Small intestine (tissue), 4 donors: ENCODE data around the gene RPS6KL1. TPM values are rescaled to one million over a fixed set of nuclear protein-coding genes. Genes with fewer than 3 reads are reported as not detected.

Experiments used
- polyA plus RNA-seq, 4 donors: library from polyadenylated mRNA; stranded (reverse) in 3 of 4; unstranded in 1 of 4; fragments of 200-250 nt in 3 of 4; fragments of 120-200 nt in 1 of 4; gene quantifications; one replicate each; pipeline versions ENCODE4 v1.2.1 to v1.2.3, GENCODE V29; 2013
- donor health status: healthy with polysubstance abuse.
- donor health status: Bipolar disorder and iron deficiency.
- donor health status: healthy.

The RPS6KL1 gene
- polyA plus RNA-seq, 4 donors = 1.8 to 3.5 (median 3.0) TPM

Other genes starting within 250 kb of the RPS6KL1 start
- gene AREL1, start 210.2 kb downstream of the RPS6KL1 start, polyA plus RNA-seq = 10 to 100 TPM in 3 of 4 donors, 1 to 10 TPM in 1; 8.4 to 20.4 (median 16.4) TPM
- gene FCF1, start 210.1 kb downstream of the RPS6KL1 start, polyA plus RNA-seq = 10 to 100 TPM; 11.9 to 40.0 (median 23.8) TPM
- 10 to 100 TPM in 3 of 4 donors, 1 to 10 TPM in 1; 5.1 to 50.5 (median 13.1) TPM for gene YLPM1, start 159.9 kb downstream of the RPS6KL1 start, polyA plus RNA-seq
- 1 to 10 TPM in 1 of 4 donors, not detected in 3; 1.1 TPM for gene PROX2, start 47.1 kb downstream of the RPS6KL1 start, polyA plus RNA-seq
- 100 to 1,000 TPM in 2 of 4 donors, 10 to 100 TPM in 2; 94.2 to 110 (median 97.8) TPM for gene DLST, start 41.3 kb downstream of the RPS6KL1 start, polyA plus RNA-seq
- gene PGF, start 32.3 kb upstream of the RPS6KL1 start, polyA plus RNA-seq = 10 to 100 TPM in 2 of 4 donors, 1 to 10 TPM in 2; 1.6 to 14.0 (median 6.9) TPM
- 10 to 100 TPM; 36.2 to 50.8 (median 44.8) TPM for gene EIF2B2, start 79.7 kb upstream of the RPS6KL1 start, polyA plus RNA-seq
- gene MLH3, start 128.2 kb upstream of the RPS6KL1 start, polyA plus RNA-seq = 10 to 100 TPM; 13.9 to 23.7 (median 17.6) TPM
- gene ACYP1, start 140.8 kb upstream of the RPS6KL1 start, polyA plus RNA-seq = 10 to 100 TPM; 15.9 to 27.1 (median 22.6) TPM
- 10 to 100 TPM in 1 of 4 donors, 1 to 10 TPM in 3; 3.4 to 15.9 (median 6.1) TPM for gene ZC2HC1C, start 146.4 kb upstream of the RPS6KL1 start, polyA plus RNA-seq
- 10 to 100 TPM; 14.9 to 66.5 (median 25.2) TPM for gene NEK9, start 203.8 kb upstream of the RPS6KL1 start, polyA plus RNA-seq